H1 (cell line): Measurements from ENCODE around the gene LMO4. TPM values are rescaled to one million over a fixed set of nuclear protein-coding genes. Genes with fewer than 3 reads are reported as not detected.

Experiments used
- ASH2L ChIP-seq: fragments of 200-600, 300-600 bp; sonication (generic); IDR thresholded peaks from one replicate; pipeline ENCODE4 v1.7.1; 2017; ENCODE audit warnings: low read length
- BACH1 ChIP-seq: IDR thresholded peaks from 2 replicates; pipeline ENCODE4 v1.6.1; 2012; ENCODE audit warnings: low read length, improper control_type of control experiment
- BCL11A ChIP-seq, 2 experiments: IDR thresholded peaks; one replicate each; pipeline ENCODE4 v1.6.1; 2011; ENCODE audit warnings: low read depth in 2 of 2, low read length in 2 of 2, mild to moderate bottlenecking in 2 of 2
- CTCF ChIP-seq, 3 experiments: IDR thresholded peaks; 1 replicate in 2 of 3; 2 replicates in 1 of 3; pipeline versions ENCODE4 v1.5.1 to v1.6.1; 2011; ENCODE audit warnings: low read length in 3 of 3, mild to moderate bottlenecking in 3 of 3, inconsistent platforms in 2 of 3, low read depth in 1 of 3, moderate library complexity in 1 of 3; ENCODE audit not compliant: insufficient read depth in 1 of 3; ENCODE audit errors: control extremely low read depth in 1 of 3
- E2F6 ChIP-seq: IDR thresholded peaks from 2 replicates; pipeline ENCODE4 v1.6.1; 2012; ENCODE audit warnings: inconsistent platforms
- GTF2F1 ChIP-seq: IDR thresholded peaks from 2 replicates; pipeline ENCODE4 v1.6.1; 2012; ENCODE audit warnings: low read depth, low read length, improper control_type of control experiment, borderline replicate concordance
- RBBP5 ChIP-seq: IDR thresholded peaks from 2 replicates; pipeline ENCODE4 v1.7.1; 2012; ENCODE audit warnings: low read depth, mild to moderate bottlenecking, inconsistent platforms, low read length, moderate library complexity, borderline replicate concordance
- SUZ12 ChIP-seq: fragments of 200-600 bp; sonication (generic); IDR thresholded peaks from 2 replicates; pipeline ENCODE4 v1.6.1; 2012; ENCODE audit warnings: mild to moderate bottlenecking, inconsistent platforms, low read length, moderate library complexity, mixed read lengths
- polyA plus RNA-seq, 7 experiments: library from polyadenylated mRNA; depleted of rRNA in 3 of 7; stranded (reverse) in 5 of 7; unstranded in 2 of 7; fragments of >200 nt in 5 of 7; fragments of 200-250 nt in 2 of 7; gene quantifications; 1 replicate in 5 of 7; 2 replicates in 1 of 7; 4 replicates in 1 of 7; pipeline versions ENCODE4 v1.2.1 to v1.2.3, GENCODE V29; 2011 to 2013; ENCODE audit warnings: missing spikeins in 2 of 7, mixed read lengths in 2 of 7
- total RNA-seq: library from RNA; stranded (reverse); fragmentation: NEBNext Ultra II Directional; extraction: Animal tissue kit (Norgen Biotek cat#: 25700); gene quantifications from 2 replicates; pipeline ENCODE4 v1.2.1, GENCODE V29; 2021
- TF ChIP-seq, protein P1 (sequence below): fragments of 300-600 bp; sonication (generic); IDR thresholded peaks from 2 replicates; pipeline ENCODE4 v1.7.1; 2012; ENCODE audit warnings: low read length, moderate library complexity, mild to moderate bottlenecking, inconsistent platforms; ENCODE audit not compliant: insufficient replicate concordance

The LMO4 gene
- total and polyA plus RNA-seq, 2 of the 8 experiments (the other 6 are each of a cell fraction or from before 2014, with no cell fraction given): 71.7 to 98.7 TPM

- TF ChIP-seq, protein P1, sequence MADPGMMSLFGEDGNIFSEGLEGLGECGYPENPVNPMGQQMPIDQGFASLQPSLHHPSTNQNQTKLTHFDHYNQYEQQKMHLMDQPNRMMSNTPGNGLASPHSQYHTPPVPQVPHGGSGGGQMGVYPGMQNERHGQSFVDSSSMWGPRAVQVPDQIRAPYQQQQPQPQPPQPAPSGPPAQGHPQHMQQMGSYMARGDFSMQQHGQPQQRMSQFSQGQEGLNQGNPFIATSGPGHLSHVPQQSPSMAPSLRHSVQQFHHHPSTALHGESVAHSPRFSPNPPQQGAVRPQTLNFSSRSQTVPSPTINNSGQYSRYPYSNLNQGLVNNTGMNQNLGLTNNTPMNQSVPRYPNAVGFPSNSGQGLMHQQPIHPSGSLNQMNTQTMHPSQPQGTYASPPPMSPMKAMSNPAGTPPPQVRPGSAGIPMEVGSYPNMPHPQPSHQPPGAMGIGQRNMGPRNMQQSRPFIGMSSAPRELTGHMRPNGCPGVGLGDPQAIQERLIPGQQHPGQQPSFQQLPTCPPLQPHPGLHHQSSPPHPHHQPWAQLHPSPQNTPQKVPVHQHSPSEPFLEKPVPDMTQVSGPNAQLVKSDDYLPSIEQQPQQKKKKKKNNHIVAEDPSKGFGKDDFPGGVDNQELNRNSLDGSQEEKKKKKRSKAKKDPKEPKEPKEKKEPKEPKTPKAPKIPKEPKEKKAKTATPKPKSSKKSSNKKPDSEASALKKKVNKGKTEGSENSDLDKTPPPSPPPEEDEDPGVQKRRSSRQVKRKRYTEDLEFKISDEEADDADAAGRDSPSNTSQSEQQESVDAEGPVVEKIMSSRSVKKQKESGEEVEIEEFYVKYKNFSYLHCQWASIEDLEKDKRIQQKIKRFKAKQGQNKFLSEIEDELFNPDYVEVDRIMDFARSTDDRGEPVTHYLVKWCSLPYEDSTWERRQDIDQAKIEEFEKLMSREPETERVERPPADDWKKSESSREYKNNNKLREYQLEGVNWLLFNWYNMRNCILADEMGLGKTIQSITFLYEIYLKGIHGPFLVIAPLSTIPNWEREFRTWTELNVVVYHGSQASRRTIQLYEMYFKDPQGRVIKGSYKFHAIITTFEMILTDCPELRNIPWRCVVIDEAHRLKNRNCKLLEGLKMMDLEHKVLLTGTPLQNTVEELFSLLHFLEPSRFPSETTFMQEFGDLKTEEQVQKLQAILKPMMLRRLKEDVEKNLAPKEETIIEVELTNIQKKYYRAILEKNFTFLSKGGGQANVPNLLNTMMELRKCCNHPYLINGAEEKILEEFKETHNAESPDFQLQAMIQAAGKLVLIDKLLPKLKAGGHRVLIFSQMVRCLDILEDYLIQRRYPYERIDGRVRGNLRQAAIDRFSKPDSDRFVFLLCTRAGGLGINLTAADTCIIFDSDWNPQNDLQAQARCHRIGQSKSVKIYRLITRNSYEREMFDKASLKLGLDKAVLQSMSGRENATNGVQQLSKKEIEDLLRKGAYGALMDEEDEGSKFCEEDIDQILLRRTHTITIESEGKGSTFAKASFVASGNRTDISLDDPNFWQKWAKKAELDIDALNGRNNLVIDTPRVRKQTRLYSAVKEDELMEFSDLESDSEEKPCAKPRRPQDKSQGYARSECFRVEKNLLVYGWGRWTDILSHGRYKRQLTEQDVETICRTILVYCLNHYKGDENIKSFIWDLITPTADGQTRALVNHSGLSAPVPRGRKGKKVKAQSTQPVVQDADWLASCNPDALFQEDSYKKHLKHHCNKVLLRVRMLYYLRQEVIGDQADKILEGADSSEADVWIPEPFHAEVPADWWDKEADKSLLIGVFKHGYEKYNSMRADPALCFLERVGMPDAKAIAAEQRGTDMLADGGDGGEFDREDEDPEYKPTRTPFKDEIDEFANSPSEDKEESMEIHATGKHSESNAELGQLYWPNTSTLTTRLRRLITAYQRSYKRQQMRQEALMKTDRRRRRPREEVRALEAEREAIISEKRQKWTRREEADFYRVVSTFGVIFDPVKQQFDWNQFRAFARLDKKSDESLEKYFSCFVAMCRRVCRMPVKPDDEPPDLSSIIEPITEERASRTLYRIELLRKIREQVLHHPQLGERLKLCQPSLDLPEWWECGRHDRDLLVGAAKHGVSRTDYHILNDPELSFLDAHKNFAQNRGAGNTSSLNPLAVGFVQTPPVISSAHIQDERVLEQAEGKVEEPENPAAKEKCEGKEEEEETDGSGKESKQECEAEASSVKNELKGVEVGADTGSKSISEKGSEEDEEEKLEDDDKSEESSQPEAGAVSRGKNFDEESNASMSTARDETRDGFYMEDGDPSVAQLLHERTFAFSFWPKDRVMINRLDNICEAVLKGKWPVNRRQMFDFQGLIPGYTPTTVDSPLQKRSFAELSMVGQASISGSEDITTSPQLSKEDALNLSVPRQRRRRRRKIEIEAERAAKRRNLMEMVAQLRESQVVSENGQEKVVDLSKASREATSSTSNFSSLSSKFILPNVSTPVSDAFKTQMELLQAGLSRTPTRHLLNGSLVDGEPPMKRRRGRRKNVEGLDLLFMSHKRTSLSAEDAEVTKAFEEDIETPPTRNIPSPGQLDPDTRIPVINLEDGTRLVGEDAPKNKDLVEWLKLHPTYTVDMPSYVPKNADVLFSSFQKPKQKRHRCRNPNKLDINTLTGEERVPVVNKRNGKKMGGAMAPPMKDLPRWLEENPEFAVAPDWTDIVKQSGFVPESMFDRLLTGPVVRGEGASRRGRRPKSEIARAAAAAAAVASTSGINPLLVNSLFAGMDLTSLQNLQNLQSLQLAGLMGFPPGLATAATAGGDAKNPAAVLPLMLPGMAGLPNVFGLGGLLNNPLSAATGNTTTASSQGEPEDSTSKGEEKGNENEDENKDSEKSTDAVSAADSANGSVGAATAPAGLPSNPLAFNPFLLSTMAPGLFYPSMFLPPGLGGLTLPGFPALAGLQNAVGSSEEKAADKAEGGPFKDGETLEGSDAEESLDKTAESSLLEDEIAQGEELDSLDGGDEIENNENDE: no peak
- TF ChIP-seq SUZ12 (no peak), E2F6 (no peak), RBBP5 (no peak), BCL11A (IDR thresholded peaks at IDR 0.05; ENCODE audit: low read depth in 2 of 2, low read length in 2 of 2) (no peak), BACH1 (no peak), GTF2F1 (no peak), ASH2L (no peak), CTCF (IDR thresholded peaks at IDR 0.05; ENCODE audit: control extremely low read depth in 1 of 3, insufficient read depth in 1 of 3, low read depth in 1 of 3, low read length in 3 of 3) (no peak)
These were observed 37.6 kb upstream of the LMO4 start (continued) for GRCh38 chr1:87291107-87291506.
